HG02970 (cell line): ENCODE data around the gene LDLRAD4.

Experiments
- ATAC-seq: cut with Tn5 transposase; IDR thresholded peaks from one replicate; pipeline ENCODE4 v1.9.1; 2021; ENCODE audit warnings: mild to moderate bottlenecking, moderate library complexity, moderate number of reproducible peaks; ENCODE audit not compliant: unreplicated experiment, low FRiP score

Gene LDLRAD4

DNA sequence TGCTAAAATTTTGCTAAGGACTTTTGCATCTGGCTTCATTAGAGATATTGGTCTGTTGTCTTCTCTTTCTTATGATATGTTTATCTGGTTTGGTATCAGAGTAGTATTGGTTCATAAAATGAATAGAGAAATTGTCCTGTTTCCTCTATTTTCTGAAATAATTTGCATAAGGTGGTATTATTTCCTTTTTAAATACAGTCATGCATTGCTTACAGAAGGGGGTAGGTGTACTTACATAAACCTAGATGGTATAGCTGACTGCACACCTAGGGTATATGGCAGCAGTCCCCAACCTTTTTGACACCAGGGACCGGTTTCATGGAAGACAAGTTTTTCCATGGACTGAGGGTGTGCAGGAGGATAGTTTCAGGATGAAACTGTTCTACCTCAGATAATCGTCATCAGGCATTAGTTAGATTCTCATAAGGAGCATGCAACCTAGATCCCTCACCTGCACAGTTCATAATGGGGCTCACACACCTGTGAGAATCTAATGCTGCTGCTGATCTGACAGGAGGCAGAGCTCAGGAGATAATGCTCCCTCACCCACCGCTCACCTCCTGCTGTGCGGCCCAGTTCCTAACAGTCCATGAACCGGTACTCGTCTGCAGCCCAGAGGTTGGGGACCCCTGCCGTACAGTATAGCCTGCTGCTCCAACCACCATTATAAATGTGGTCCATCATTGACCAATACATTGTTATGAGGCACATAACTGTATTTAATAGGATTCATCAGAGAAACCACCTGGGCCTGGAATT, 318.6 kb downstream of the LDLRAD4 start:
- ATAC-seq = no peak

DNA sequence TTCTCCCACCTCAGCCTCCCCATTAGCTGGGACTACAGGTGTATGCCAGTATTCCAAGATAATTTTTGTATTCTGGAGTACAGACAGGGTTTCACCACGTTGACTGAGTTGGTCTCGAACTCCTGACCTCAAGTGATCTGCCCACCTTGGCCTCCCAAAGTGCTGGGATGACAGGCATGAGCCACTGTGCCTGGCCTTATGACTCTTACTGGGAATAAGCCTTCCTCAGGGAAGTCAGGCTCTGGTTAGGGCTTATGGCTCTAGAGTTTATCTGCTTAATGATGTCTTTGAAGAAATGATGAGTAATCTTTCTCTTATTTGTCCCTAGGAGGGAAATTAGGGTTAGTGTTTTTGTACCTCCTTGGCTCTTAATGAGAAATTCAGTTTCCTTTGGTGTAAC, 320.1 kb downstream of the LDLRAD4 start:
- ATAC-seq = no peak

DNA sequence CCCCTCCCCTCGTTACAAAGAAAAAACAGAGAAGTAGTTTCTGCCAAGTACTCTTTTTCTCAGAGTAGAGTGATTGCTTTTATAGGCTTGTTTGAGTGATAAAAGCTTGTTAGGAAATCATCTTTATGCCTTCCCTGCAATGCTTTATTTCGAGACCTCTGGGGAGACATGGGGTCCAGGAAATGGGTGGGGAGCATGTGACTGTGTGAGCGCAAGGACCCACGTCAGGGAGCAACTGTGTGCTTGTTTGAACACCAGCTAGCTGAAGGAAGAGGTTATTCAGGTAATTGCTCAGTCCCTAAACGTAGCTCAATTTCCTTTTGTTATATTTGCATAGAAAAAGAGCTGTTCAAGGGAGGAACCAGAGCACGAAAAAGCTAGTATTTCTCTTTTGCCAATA, 320.5 kb downstream of the LDLRAD4 start:
- no peak for ATAC-seq

DNA sequence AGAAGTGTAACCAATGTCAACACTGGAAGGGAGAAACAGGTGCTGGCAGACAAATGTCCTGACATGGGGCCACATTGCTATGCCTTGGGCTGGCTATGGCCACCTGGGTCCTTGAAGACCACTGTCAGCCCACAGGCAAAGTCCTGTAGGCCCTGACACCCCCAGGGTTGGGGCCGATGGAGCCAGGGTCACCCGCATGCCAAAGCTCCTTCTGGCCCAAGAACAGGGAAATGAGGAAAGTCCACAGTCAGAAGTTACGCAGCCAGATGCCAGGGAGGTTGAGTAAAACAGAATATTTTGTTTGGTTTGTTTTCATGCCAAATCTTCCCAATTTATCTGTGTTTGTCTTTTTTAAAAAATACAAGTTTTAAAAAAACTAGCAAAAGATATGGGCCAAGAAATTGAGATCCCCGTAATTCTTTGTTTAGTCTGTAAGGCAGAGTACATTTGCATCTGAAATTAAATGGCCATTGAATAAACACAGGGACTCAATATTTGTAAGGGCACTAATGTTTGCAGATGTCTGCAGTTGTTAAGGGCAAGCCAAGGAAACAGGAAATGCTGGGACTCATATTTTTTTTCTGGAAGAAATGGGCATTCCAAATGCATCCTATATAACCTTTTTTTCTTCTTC, 321.4 kb downstream of the LDLRAD4 start:
- no peak for ATAC-seq

DNA sequence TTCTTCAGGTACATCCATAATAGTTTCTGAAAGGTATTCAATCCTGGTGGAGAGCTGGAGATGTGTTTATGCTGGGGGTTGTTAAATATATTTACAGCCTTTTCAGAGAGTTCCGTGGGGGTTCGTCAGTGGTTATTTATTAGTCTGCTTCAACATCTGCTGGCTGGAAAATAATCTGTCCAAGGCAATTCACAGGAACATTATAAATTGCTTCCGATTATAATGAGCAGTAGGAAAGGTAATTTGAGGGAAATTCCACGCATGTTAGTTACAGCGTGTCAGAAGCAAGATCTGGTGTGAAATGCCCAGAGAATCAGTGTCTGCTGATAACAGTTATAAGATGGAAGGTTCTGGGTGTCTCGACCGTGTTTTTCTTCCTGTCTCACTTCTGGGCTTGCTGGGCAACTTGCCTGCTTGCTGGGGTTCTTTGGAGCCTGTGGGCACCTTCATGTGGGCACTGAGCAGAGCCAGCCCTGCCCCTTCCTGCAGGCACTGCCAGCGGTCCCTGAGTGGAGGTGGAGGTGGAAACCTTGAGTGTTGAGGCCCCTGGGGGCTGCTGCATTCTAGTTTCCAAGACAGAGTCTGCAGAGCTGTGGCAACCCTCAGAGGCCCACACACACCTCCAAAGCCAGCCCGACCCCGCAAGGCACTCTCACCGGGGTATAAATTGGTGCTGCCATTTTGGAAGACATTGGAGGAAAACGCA, 322.1 kb downstream of the LDLRAD4 start:
- no peak for ATAC-seq

DNA sequence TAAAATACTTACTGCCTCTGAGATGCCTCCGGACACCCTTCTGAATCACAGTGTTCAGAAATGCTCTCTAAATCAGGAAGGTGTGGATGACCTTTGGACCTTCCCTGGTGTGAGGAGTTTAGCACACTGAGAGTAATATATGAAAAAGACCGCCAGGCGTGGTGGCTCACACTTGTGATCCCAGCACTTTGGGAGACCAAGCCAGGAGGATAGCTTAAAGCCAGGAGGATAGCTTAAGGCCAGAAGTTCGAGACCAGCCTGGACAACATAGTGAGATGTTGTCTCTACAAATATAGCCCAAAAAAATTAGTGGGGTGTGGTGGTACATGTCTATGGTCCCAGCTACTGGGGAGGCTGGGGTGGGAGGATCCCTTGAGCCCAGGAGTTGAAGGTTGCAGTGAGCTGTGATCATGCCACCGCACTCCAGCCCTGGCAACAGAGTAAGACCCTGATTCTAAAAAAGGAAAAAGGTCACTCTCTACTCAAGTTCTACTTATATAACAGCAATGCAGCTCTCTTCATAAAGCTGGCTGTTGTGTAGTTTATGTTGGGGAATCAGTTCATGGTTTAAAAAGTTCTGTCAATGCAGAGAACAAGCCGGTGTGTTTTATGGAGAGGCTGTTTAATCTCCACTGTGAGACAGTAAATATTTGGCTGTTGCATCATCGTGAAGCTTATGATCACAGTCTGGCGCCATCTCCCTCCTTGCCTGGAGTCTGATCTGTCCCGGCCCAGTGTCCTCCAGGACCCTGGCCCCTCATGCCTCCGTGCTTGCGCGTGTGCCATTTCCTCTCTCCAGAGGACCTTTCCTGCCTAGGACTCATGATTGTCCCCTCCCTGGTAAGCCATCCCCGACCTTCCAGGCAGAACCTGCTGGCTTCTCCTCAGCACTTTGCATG, 323.3 kb downstream of the LDLRAD4 start:
- no peak for ATAC-seq

DNA sequence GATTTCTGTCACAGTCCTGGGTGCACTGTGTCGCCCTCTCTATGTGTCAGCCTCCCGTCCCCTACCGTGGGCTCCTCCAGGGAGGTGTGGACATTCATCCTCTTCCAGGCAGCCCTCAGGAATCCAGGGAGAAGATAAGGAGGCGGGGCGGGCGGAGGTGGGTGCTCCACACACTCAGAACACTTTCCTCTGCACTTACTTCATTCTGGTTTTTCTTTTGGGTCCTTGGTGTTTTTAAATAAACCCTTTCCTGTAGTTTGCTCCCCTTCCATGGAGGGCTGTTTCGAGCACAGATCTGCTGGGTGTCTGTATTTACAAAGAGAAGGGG, 323.9 kb downstream of the LDLRAD4 start:
- no peak for ATAC-seq

DNA sequence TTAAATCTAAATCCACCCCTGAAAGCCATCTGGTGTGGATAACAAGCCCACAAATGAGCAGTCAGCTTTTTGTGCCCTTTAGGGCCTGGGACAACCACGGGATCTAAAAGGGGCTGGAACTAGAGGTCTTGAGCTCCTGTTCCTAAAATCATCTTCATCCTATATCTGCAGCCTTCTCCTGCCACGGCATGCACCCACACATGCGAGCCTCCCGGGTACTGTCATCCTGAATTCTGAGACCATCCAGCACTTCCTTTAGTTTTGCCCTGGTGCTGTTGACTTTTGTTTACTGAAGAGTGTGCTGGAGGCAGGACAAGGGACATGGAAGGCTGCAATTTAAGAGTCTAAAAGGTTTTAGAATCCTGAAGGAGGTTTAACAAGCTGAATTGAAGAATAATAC, 324.6 kb downstream of the LDLRAD4 start:
- no peak for ATAC-seq

DNA sequence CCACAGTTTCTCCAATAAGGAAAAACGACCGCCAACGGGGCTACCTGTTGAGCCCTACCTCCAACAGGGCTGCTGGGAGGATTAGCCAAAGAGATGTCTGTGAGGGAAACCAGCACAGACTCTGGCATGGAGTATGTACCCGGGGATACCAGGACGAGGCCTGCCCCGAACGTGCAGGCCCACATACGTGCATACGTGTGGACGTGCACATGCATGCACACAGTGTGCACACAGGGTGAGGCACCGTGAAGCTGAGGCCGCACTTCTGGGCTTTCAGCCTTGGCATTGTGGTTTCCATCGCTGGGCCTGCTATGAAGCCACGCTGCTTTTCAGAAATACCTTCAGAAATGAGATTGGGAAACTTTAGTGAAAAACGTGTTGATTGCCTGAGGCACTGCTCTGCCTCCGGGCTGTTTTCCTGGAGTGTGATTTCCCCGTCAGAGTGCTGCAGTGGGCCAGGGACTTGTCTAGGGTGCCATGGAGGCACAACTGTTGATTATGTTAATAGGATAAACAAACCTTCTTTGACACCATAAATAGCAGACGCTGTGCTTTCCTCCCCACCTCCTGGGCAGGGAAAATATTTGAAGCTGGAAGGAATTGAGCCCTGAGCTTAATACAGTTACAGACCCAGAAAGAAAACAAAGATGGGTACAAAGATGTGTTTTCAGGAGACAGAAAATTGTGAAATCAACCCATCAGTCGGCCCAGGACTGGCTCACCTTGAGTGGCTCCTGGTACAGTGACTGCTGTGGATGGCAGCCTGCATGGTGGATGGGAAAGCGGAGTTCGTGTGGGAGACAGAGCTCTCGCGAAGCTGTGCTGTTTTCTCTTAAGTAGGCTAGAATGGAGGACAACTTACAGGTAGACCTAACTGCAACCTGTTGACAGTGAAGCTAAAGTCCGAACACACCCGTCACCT, 325.5 kb downstream of the LDLRAD4 start:
- no peak for ATAC-seq

DNA sequence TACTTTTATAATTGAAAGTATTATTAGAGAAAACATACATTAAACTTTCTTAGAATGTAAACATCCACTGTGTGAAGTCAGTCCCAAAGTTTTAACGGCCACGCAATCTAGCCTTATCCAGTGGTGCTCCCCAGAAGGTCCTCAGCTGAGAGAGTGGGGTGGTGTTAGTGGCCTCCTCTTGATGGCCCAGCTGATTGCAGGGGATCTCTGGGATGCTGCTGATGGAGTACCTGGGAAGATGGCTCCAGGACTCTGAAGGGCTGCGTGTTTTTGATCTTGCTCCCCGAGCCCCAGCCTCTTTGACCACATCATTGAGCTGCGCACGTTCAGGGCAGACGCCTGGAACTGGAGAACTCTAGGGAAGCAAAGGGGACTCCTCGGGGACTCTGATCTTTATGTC, 326.4 kb downstream of the LDLRAD4 start:
- ATAC-seq = no peak

DNA sequence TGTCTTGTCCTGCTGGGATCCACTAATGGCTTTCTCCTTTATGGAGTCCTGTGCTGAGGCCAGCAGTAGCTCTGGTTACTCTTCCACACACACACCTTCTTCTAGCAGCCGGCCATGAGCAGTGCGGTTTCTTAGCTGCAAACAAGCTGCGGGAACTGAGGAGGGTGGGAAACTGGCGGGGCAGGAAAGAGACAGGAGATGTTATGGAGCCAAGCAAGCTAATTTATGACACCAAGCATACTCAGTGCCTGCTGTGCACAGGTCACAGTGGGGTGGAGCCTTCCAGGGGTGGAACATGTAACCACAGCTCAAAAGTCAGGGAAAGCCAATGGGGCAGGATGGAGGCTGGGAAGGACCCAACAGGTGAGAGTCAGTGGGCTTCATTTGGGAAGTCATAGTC, 327.0 kb downstream of the LDLRAD4 start:
- no peak for ATAC-seq

DNA sequence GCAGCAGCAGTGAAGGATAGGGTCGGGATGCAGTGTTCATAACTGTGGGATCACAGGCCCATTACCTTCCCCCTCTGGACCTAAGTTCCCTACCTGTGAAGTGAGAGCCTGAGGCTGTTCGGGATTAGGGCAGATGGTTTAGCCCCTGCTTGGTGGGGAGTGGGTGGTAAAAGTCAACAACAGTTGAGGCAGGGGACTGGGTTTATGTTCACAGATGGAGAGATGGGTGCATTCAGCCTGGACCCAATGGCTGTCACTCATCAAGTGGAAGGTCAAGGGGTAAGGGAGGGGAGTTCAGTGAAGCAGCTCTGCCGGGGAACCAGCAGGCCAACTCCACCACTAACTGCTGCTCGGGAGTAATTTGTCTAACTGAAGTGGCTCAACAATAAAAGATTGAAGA, 327.4 kb downstream of the LDLRAD4 start:
- ATAC-seq = no peak

DNA sequence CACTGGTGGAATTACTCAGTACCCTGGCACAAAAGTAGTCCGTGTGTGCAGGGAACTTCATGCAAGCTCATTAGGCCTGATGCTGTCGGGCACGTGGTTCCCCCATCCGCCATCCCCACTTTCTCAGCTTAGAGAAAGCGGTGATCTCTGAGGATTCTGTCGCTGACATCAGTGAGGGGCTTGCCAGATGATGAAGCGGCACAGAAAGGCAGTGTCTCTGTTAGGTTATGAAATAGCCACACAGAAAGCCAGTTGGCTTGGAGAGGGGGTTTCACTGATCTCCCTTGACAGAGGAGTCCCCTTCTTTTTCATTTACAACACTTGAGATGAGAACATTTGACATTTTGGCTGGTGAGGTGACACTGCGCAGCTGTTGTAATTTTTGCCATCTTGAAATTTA, 328.1 kb downstream of the LDLRAD4 start:
- no peak for ATAC-seq

DNA sequence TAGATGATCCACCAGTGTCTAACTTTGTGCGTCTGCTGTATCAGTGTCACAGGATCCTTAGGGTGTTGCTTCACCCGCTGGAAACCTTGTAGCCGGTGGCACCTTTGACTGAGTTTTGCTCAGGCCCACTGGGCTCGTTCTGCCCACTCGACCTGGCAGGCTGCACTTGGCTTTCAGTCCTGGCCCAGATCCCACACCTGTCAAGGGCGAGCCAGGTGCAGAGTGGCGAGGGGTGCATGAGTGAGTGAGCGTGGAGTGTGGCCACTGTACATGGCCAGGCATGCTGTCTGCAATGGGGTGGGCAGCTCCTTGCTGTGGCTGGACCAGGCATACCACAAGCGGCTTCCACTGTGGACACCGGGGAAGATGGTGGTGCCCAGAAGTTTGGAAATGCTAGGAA, 328.8 kb downstream of the LDLRAD4 start:
- ATAC-seq = no peak

DNA sequence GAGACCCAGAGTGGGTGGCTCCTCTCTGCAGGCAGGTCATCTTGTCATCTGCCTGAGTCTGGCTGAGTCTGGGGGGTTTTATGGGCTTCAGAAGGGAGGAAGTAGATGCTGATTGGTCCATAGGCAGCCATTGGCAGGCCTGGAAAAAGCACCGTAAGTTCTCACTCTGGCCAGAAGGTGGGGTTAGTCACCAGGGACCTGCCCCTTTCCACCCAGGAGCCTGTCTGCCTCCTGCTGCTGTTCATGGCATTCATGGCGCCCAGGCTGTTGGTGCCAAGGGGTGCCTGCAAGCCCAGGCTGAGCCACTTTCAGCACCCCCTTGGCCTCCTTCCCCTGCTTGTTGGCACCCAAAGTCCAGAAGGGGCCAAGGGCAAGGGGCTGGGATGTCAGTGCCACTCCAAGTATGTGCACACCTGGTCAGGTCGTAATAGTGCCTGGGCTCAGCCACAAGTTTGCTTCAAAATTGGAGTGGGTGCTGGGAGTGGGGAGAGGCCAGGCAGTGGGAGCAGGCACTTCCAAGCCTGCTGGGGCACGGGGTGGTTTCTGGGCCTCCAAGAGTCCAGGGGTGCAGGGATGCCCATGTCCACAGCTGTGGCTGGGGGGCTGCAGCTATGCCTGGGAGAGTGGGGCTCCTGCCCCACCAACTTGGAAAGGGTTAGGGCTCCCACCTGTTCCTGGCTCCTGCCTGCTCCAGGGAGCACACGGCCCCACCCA, 329.7 kb downstream of the LDLRAD4 start:
- no peak for ATAC-seq

DNA sequence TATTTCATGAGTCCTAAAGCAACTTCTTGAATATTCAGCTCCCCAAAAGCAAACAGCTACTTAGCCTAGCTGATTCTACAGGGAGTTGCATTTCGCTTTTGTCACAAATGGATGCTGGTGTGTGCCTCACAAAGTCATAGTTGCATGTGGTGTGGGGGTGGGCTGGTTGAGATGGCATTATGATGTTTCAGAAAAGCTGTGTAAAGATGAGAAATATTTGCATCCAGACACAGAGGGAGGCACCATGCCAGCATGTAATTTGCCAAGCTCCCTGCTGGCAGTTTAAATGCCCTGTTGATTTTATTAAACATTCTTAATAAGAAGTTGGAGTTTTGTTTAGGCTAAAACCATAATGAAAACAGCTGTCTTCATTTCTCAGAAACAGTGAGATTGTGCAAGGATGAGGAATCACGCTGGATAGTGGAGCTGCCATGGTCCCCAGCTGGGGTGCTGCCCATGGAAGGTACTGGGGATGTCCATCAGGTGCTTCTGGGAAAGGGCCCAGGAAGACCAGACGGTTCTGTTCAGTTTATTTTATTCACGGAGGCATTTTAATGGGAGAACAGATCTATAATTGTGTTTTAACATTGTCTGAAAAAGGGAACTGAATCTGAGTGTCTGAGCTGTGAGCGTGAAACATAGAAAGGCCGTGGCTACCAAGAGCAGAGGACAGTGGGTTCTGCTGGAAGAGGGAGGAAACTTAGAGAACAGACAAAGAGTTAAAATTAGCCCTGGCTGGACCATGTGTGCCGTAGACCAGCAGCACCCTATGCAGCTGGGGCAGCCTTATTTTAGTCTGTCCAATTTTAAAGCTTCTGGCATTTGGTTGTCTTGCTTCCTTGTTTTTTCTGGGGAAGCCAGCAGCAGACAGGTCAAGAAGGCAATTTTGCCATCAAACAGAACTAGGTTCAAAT, 330.7 kb downstream of the LDLRAD4 start:
- no peak for ATAC-seq

DNA sequence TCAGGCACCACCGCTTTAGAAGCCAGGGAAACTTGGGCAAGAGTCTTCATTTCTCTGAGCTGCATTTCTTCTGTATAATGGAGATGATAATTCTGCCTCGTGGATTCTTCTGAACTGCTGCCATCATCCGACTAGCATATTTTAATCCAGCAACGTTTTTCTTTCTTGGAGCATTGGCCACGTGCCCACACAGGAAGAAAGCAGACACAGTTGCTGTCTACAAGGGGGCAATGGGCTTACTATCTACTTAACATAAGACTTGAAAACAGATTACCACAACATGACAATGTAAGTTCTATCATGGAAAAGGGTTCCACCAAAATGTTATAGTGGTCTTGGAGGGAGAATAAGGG, 331.3 kb downstream of the LDLRAD4 start:
- ATAC-seq = no peak
